ENCODE measurements around the gene ERCC6.

Gene ERCC6

GRCh38 chr10:49549640-49550346 lies 10.9 kb upstream of the ERCC6 start:
- no peak for DNase-seq (ENCODE audit: low spot score)

- DNase-seq (ENCODE audit: low spot score), result no peak
These were observed 4.7 kb upstream of the ERCC6 start for GRCh38 chr10:49543604-49544003.

- DNase-seq (ENCODE audit: low spot score), result no peak
These were observed 3.4 kb upstream of the ERCC6 start for GRCh38 chr10:49542353-49542752.

- no peak for DNase-seq (ENCODE audit: low spot score)
These were observed 2.8 kb upstream of the ERCC6 start for GRCh38 chr10:49541762-49542161.

- DNase-seq (ENCODE audit: low spot score), result no peak
These were observed 1.3 kb upstream of the ERCC6 start for GRCh38 chr10:49540056-49540797.

- peak; percentile 37 for DNase-seq (ENCODE audit: low spot score)
These were observed 482 bp upstream of the ERCC6 start for GRCh38 chr10:49539320-49539885.

GRCh38 chr10:49534670-49535381 lies 4.1 kb downstream of the ERCC6 start:
- no peak for DNase-seq (ENCODE audit: low spot score)

- no peak for DNase-seq (ENCODE audit: low spot score)
These were observed 6.5 kb downstream of the ERCC6 start for GRCh38 chr10:49532461-49532860.

GRCh38 chr10:49528977-49529506 lies 9.9 kb downstream of the ERCC6 start:
- DNase-seq (ENCODE audit: low spot score), result no peak

- DNase-seq (ENCODE audit: low spot score), result no peak
These were observed 11.1 kb downstream of the ERCC6 start for GRCh38 chr10:49527850-49528249.

GRCh38 chr10:49527061-49527460 lies 11.9 kb downstream of the ERCC6 start:
- no peak for DNase-seq (ENCODE audit: low spot score)

GRCh38 chr10:49526619-49527018 lies 12.3 kb downstream of the ERCC6 start:
- no peak for DNase-seq (ENCODE audit: low spot score)

GRCh38 chr10:49524496-49524895 lies 14.4 kb downstream of the ERCC6 start:
- no peak for DNase-seq (ENCODE audit: low spot score)

- DNase-seq (ENCODE audit: low spot score), result no peak
These were observed 15.6 kb downstream of the ERCC6 start for GRCh38 chr10:49523301-49523700.

- no peak for DNase-seq (ENCODE audit: low spot score)
These were observed 17.9 kb downstream of the ERCC6 start for GRCh38 chr10:49521062-49521461.

GRCh38 chr10:49520122-49520775 lies 18.7 kb downstream of the ERCC6 start:
- DNase-seq (ENCODE audit: low spot score), result no peak

- DNase-seq (ENCODE audit: low spot score), result no peak
These were observed 19.2 kb downstream of the ERCC6 start for GRCh38 chr10:49519717-49520116.

- peak; percentile 47 for DNase-seq (ENCODE audit: low spot score)
These were observed 19.8 kb downstream of the ERCC6 start for GRCh38 chr10:49518982-49519578.

GRCh38 chr10:49518566-49518965 lies 20.4 kb downstream of the ERCC6 start:
- DNase-seq (ENCODE audit: low spot score), result peak; percentile 70

GRCh38 chr10:49516216-49516970 lies 22.5 kb downstream of the ERCC6 start:
- no peak for DNase-seq (ENCODE audit: low spot score)

Measured in COLO829 (cell line).